K562 (cell line): ENCODE measurements around the gene KCNMB3. TPM values are rescaled to one million over a fixed set of nuclear protein-coding genes. Genes with fewer than 3 reads are reported as not detected.

Experiments
- ARID1B ChIP-seq: fragments of 450-650 bp; IDR thresholded peaks from 2 replicates; pipeline ENCODE4 v1.6.1; 2016; ENCODE audit warnings: antibody characterized with exemption, mild to moderate bottlenecking, inconsistent platforms
- BRD9 ChIP-seq: fragments of 450-650 bp; IDR thresholded peaks from 2 replicates; pipeline ENCODE4 v1.6.1; 2018; ENCODE audit warnings: low read depth; ENCODE audit not compliant: partially characterized antibody
- CEBPG ChIP-seq, 3 experiments: fragments of 200-800 bp in 1 of 3; sonication (Bioruptor generic) in 1 of 3; sonication (generic) in 1 of 3; formaldehyde crosslinking in 1 of 3; IDR thresholded peaks in 2 of 3; conservative IDR thresholded peaks in 1 of 3; 2 replicates each; pipeline versions ENCODE4 v1.6.1 to v1.8.0; 2016 to 2022; ENCODE audit warnings: missing compliant biosample characterization in 2 of 3, missing genetic modification characterization in 2 of 3, mild to moderate bottlenecking in 1 of 3, missing genetic modification reagents in 1 of 3
- DDX20 ChIP-seq: fragments of 450-650 bp; IDR thresholded peaks from 2 replicates; pipeline ENCODE4 v1.6.1; 2016; ENCODE audit warnings: missing genetic modification characterization, low read depth, mild to moderate bottlenecking, missing compliant biosample characterization, moderate library complexity
- DMBX1 ChIP-seq: fragments of 250-450 bp; sonication (Bioruptor Pico); IDR thresholded peaks from 2 replicates; pipeline ENCODE4 v1.8.0; 2022; ENCODE audit warnings: inconsistent platforms, mild to moderate bottlenecking, moderate library complexity, borderline replicate concordance
- EHMT2 ChIP-seq: fragments of 450-650 bp; IDR thresholded peaks from 2 replicates; pipeline ENCODE4 v1.6.1; 2018; ENCODE audit warnings: antibody characterized with exemption
- GABPA ChIP-seq: fragments of 200-800 bp; sonication (Bioruptor generic); conservative IDR thresholded peaks from 2 replicates; pipeline ENCODE4 v1.6.1; 2016; ENCODE audit warnings: low read depth, missing genetic modification characterization, missing compliant biosample characterization
- KDM1A ChIP-seq, 2 experiments: fragments of 450-650 bp; IDR thresholded peaks; 2 replicates each; pipeline ENCODE4 v1.6.1; 2016; ENCODE audit warnings: mild to moderate bottlenecking in 2 of 2
- MTA3 ChIP-seq: fragments of 450-650 bp; formaldehyde crosslinking; IDR thresholded peaks from 2 replicates; pipeline ENCODE4 v1.6.1; 2017; ENCODE audit warnings: mild to moderate bottlenecking, borderline replicate concordance
- MYC ChIP-seq, 2 experiments: fragments of 250-450 bp in 1 of 2; sonication (Bioruptor Pico) in 1 of 2; IDR thresholded peaks; 2 replicates each; pipeline versions ENCODE4 v1.5.1 to v1.6.1; 2012 to 2021; ENCODE audit warnings: low read depth in 2 of 2, borderline replicate concordance in 1 of 2, improper control_type of control experiment in 1 of 2, low read length in 1 of 2, mild to moderate bottlenecking in 1 of 2, moderate library complexity in 1 of 2
- SIRT6 ChIP-seq: IDR thresholded peaks from one replicate; pipeline ENCODE4 v1.6.1; 2012; ENCODE audit warnings: low read depth, mild to moderate bottlenecking, control low read depth, inconsistent platforms, low read length, moderate library complexity
- SMAD4 ChIP-seq: fragments of 250-450 bp; sonication (Bioruptor Pico); conservative IDR thresholded peaks from 2 replicates; pipeline ENCODE4 v1.8.0; 2021; ENCODE audit warnings: inconsistent platforms, mild to moderate bottlenecking, moderate library complexity
- ZBTB7A ChIP-seq: IDR thresholded peaks from 2 replicates; pipeline ENCODE4 v1.6.1; 2011; ENCODE audit warnings: low read depth, mild to moderate bottlenecking, low read length, moderate library complexity, borderline replicate concordance; ENCODE audit not compliant: control insufficient read depth
- ZKSCAN3 ChIP-seq: fragments of 250-450 bp; sonication (Bioruptor Pico); IDR thresholded peaks from 2 replicates; pipeline ENCODE4 v1.4.0; 2020
- ZNF174 ChIP-seq: fragments of 250-450 bp; sonication (Bioruptor Pico); IDR thresholded peaks from 2 replicates; pipeline ENCODE4 v1.4.0; 2020; ENCODE audit warnings: mild to moderate bottlenecking
- ZNF436 ChIP-seq: fragments of 250-450, 450-650 bp; sonication (Bioruptor Pico); formaldehyde crosslinking; IDR thresholded peaks from 2 replicates; pipeline ENCODE4 v1.7.0; 2020; ENCODE audit warnings: mild to moderate bottlenecking
- ZNF830 ChIP-seq: fragments of 250-450 bp; sonication (Bioruptor Pico); IDR thresholded peaks from 2 replicates; pipeline ENCODE4 v1.5.0; 2021; ENCODE audit warnings: mild to moderate bottlenecking
- polyA plus RNA-seq, 8 experiments: library from polyadenylated mRNA; depleted of rRNA in 4 of 8; stranded (reverse) in 5 of 8; unstranded in 3 of 8; fragments of >200 nt; fragmentation: Nextera tagmentation in 2 of 8; fragmentation: Illumina TruSeq in 1 of 8; extraction: Ambion mirVana in 2 of 8; extraction: Trizol in 1 of 8; gene quantifications; 2 replicates each; pipeline versions ENCODE4 v1.2.1 to v1.2.3, GENCODE V29; 2011 to 2014; ENCODE audit warnings: inconsistent platforms in 1 of 8, missing spikeins in 1 of 8
- total RNA-seq, 7 experiments: library from RNA; depleted of rRNA in 6 of 7; stranded (reverse); fragments of >200 nt in 6 of 7; fragmentation: Illumina TruSeq in 2 of 7; extraction: Trizol in 2 of 7; gene quantifications; 2 replicates each; pipeline versions ENCODE4 v1.2.1 to v1.2.3, GENCODE V29; 2011 to 2021; ENCODE audit warnings: low replicate concordance in 1 of 7
- TF ChIP-seq, protein P1 (sequence below): sonication (generic); formaldehyde crosslinking; IDR thresholded peaks from 2 replicates; pipeline ENCODE4 v1.5.0; 2020; ENCODE audit warnings: missing genetic modification reagents

The KCNMB3 gene
- total and polyA plus RNA-seq, 9 of the 15 experiments (the other 6 are each of a cell fraction or from before 2014, with no cell fraction given) = 7.0 to 21.1 (median 14.3) TPM

DNA sequence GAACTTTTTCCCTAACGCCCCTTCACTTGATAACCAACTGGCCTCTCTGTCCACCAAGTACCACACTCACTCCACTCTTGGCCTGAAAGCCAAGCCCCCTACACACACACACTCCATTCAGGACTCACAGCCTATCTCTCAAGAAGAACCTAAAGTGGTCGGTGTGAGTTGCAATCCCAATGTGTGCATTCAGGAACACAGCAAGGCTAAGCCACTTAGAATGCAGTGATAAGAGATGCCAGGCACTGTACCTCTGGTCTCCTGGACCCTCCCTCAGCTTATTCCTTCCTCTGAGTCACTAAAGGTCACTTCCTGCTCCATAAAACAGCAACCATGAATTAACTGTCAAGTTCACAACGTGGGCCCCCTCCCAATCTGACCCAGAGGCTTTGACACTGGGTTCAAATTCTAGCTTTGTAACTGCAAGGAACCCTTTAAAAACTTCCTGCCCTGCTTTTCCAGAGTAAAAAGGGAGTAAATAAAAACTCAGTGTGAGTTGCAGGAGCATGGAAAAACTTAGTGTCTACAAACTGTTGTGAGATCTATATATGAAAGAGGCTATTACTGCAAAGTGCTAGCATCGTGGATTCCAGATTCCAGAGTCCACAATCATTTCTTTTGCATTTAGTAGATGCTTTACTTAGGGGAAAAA is 17.6 kb upstream of the KCNMB3 start (continued):
- TF ChIP-seq SMAD4 (CRISPR knock-in tag) = peak; percentile 38; the same call in 1 of the 2 replicates
- TF ChIP-seq BRD9 = peak; percentile 74
- peak; percentile 68 for TF ChIP-seq GABPA
- TF ChIP-seq CEBPG (CRISPR knock-in tag; IDR thresholded peaks at IDR 0.05) = no peak
- TF ChIP-seq CEBPG (tag; conservative IDR thresholded peaks at IDR 0.05 in 1 of 2, IDR thresholded peaks at IDR 0.05 in 1 of 2) = no peak
- peak; percentile 72; the same call in 1 of the 2 replicates for TF ChIP-seq MTA3
- 0 out of 2 replicates have a peak, but pooled peaks have one; percentile 30 for TF ChIP-seq ZNF436 (CRISPR knock-in tag)
- TF ChIP-seq ZKSCAN3 (CRISPR knock-in tag) = no peak
- peak; percentile 51; the same call in 1 of the 2 replicates for TF ChIP-seq ZNF174 (CRISPR knock-in tag)
- TF ChIP-seq, protein P1, sequence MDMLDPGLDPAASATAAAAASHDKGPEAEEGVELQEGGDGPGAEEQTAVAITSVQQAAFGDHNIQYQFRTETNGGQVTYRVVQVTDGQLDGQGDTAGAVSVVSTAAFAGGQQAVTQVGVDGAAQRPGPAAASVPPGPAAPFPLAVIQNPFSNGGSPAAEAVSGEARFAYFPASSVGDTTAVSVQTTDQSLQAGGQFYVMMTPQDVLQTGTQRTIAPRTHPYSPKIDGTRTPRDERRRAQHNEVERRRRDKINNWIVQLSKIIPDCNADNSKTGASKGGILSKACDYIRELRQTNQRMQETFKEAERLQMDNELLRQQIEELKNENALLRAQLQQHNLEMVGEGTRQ (CRISPR knock-in tag) = no peak
- TF ChIP-seq SIRT6 = no peak
- peak; percentile 58; the same call in 1 of the 2 replicates for TF ChIP-seq EHMT2
- TF ChIP-seq KDM1A (IDR thresholded peaks at IDR 0.05) = peak in 1 of 2 experiments; percentile 29; a peak in 1 of 4 replicates
- no peak for TF ChIP-seq DDX20 (tag)
- TF ChIP-seq DMBX1 = peak; percentile 35; the same call in 1 of the 2 replicates
- 0 out of 2 replicates have a peak, but pooled peaks have one; percentile 14 for TF ChIP-seq MYC (IDR thresholded peaks at IDR 0.05; ENCODE audit: low read depth, low read length)
- no peak for TF ChIP-seq MYC (CRISPR knock-in tag; IDR thresholded peaks at IDR 0.05; ENCODE audit: borderline replicate concordance, low read depth)
- TF ChIP-seq ZNF830 (CRISPR knock-in tag) = no peak
- TF ChIP-seq ZBTB7A = peak; percentile 92
- peak; percentile 65 for TF ChIP-seq ARID1B
